ENCODE measurements around the gene ERFE. TPM values are rescaled to one million over a fixed set of nuclear protein-coding genes. Genes with fewer than 3 reads are reported as not detected.
A peak's percentile ranks its signal among the peaks of the same experiment; 100 is the strongest.
"Not testable (repeated sequence)": the region's sequence is repeated elsewhere in the genome, so short reads cannot be mapped to it uniquely, and the experiment has no call there.

Gene ERFE
- total RNA-seq, 1 donor from 2014 or later: 2.6 TPM

GRCh38 chr2:238167761-238168160 is 9.0 kb downstream of the ERFE start:
- H3K27ac Mint-ChIP-seq (ENCODE audit: unreplicated experiment): peak overlapping the region; percentile 50

GRCh38 chr2:238168196-238169047 is 9.7 kb downstream of the ERFE start:
- Mint-ChIP-seq H3K4me1 (no peaks in the 10 kb centered on the region), H3K9me3 (no peaks in the 10 kb centered on the region), H3K36me3 (ENCODE audit: low read depth) (peaks cover 17% of the 10 kb centered on the region), H3K27me3 (ENCODE audit: low read depth) (peaks cover 21% of the 10 kb centered on the region), H3K27ac (ENCODE audit: unreplicated experiment) (no peak overlapping the region), H3K4me3 (no peak overlapping the region)
- TF ChIP-seq, protein P1, sequence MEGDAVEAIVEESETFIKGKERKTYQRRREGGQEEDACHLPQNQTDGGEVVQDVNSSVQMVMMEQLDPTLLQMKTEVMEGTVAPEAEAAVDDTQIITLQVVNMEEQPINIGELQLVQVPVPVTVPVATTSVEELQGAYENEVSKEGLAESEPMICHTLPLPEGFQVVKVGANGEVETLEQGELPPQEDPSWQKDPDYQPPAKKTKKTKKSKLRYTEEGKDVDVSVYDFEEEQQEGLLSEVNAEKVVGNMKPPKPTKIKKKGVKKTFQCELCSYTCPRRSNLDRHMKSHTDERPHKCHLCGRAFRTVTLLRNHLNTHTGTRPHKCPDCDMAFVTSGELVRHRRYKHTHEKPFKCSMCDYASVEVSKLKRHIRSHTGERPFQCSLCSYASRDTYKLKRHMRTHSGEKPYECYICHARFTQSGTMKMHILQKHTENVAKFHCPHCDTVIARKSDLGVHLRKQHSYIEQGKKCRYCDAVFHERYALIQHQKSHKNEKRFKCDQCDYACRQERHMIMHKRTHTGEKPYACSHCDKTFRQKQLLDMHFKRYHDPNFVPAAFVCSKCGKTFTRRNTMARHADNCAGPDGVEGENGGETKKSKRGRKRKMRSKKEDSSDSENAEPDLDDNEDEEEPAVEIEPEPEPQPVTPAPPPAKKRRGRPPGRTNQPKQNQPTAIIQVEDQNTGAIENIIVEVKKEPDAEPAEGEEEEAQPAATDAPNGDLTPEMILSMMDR (conservative IDR thresholded peaks at IDR 0.05): no peak
- DNase-seq (ENCODE audit: low read depth, low spot score): no peak

More at GRCh38 chr2:238167761-238168160, 9.0 kb downstream of the ERFE start:
- no peak overlapping the region for H3K4me3 Mint-ChIP-seq
- no peak for DNase-seq (ENCODE audit: low read depth, low spot score)
- H3K4me1 Mint-ChIP-seq: no peaks in the 10 kb centered on the region
- H3K27me3 Mint-ChIP-seq (ENCODE audit: low read depth): peaks cover 27% of the 10 kb centered on the region
- H3K36me3 Mint-ChIP-seq (ENCODE audit: low read depth): peaks cover 11% of the 10 kb centered on the region
- TF ChIP-seq, protein P1 (conservative IDR thresholded peaks at IDR 0.05): no peak
- H3K9me3 Mint-ChIP-seq: no peaks in the 10 kb centered on the region

DNA sequence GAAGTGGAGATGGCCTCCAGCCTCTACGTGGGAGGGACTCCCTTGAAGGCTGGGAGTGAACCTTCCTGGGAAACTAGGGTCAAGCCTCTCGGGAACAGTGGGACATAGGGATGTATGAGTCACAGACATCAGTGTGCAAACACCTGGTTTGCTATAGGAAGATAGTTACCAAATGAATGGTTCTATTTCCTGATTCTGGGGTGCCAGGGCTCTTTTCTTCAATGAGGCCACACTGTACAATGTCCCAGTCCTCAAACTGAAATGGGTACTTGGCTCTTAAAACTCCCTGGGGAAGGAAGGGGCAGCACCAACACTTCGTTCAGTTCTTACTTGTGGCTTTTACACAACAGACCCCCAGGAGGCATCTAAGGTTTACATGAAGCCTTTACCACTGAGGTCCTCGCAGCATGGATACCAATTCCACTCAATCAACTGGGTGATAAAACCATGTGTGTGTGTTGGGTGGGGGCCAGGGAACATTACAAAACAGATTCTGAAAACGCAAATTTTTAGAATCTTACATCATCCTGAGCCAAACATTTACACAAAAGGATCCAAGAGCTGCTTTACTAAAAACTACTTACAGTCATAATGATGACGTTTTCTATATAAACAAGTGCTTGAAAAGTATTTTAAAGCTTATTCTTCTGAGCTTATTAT is 10.4 kb downstream of the ERFE start:
- no peaks in the 10 kb centered on the region for H3K9me3 Mint-ChIP-seq
- TF ChIP-seq, protein P1 (conservative IDR thresholded peaks at IDR 0.05): no peak
- H3K27me3 Mint-ChIP-seq (ENCODE audit: low read depth): peaks cover 20% of the 10 kb centered on the region
- peaks cover 20% of the 10 kb centered on the region for H3K36me3 Mint-ChIP-seq (ENCODE audit: low read depth)
- no peaks in the 10 kb centered on the region for H3K4me1 Mint-ChIP-seq
- H3K4me3 Mint-ChIP-seq: no peak overlapping the region
- DNase-seq (ENCODE audit: low read depth, low spot score): no peak
- H3K27ac Mint-ChIP-seq (ENCODE audit: unreplicated experiment): no peak overlapping the region

GRCh38 chr2:238169708-238170251 is 11.0 kb downstream of the ERFE start:
- TF ChIP-seq, protein P1 (conservative IDR thresholded peaks at IDR 0.05): no peak
- Mint-ChIP-seq H3K27me3 (ENCODE audit: low read depth) (peaks cover 14% of the 10 kb centered on the region), H3K27ac (ENCODE audit: unreplicated experiment) (peak overlapping the region; percentile 81), H3K9me3 (no peaks in the 10 kb centered on the region), H3K36me3 (ENCODE audit: low read depth) (peaks cover 20% of the 10 kb centered on the region), H3K4me1 (no peaks in the 10 kb centered on the region), H3K4me3 (no peak overlapping the region)
- DNase-seq (ENCODE audit: low read depth, low spot score): no peak

DNA sequence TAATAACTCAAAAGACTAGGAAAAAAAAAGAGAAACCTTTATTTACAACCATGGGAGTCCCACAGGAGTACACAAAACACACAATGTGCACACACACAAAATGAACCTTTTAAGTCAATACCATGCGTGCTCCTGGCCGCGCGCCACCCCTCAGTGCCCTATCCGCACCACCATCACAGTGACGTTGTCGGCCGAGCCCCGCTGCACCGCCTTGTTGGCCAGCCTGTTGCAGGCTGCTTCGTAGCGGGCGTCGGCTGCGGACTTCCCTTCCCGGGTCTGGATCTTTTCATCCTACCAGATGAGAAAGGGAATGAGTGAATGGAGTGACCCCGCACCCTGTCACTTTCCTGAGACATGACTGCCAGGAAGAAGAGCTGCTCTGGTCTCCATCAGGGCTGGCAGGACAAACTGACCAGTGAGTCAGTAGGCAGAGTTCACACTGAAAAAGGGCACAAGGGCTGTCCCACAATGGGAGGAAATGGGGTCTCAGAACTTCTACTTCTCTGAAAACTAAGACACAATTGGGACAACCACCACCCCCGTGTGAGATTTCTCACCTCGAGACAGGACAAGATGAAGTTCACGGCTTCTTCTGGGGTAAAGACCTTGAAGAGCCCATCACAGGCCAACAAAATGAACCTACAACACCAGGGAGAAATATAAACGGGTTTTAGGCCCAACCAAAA is 11.8 kb downstream of the ERFE start:
- H3K36me3 Mint-ChIP-seq (ENCODE audit: low read depth): peaks cover 20% of the 10 kb centered on the region
- no peak overlapping the region for H3K4me3 Mint-ChIP-seq
- TF ChIP-seq, protein P1 (conservative IDR thresholded peaks at IDR 0.05): no peak
- no peaks in the 10 kb centered on the region for H3K9me3 Mint-ChIP-seq
- H3K27ac Mint-ChIP-seq (ENCODE audit: unreplicated experiment): peak overlapping the region; percentile 81
- DNase-seq (ENCODE audit: low read depth, low spot score): no peak
- H3K27me3 Mint-ChIP-seq (ENCODE audit: low read depth): peaks cover 6% of the 10 kb centered on the region
- H3K4me1 Mint-ChIP-seq: no peaks in the 10 kb centered on the region

DNA sequence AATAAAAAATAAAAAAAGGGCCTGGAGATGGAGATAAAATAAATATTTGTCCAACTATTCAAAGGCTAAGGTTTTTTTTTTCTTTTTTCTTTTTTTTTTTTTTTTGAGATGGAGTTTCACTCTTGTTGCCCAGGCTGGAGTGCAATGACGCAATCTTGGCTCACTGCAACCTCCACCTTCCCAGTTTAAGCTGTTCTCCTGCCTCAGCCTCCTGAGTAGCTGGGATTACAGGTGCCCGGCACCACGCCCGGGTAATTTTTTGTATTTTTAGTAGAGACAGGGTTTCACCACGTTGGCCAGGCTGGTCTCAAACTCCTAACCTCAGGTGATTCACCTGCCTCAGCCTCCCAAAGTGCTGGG is 12.3 kb downstream of the ERFE start:
- not testable (repeated sequence) for H3K27me3 Mint-ChIP-seq (ENCODE audit: low read depth); H3K4me1 Mint-ChIP-seq; H3K4me3 Mint-ChIP-seq; H3K27ac Mint-ChIP-seq (ENCODE audit: unreplicated experiment); DNase-seq (ENCODE audit: low read depth, low spot score); H3K9me3 Mint-ChIP-seq
- H3K36me3 Mint-ChIP-seq (ENCODE audit: low read depth): peaks cover 20% of the 10 kb centered on the region

Data from neural crest cell (in vitro differentiated cells).